WTC11 (cell line): ENCODE measurements around the gene LIFR. TPM values are rescaled to one million over a fixed set of nuclear protein-coding genes. Genes with fewer than 3 reads are reported as not detected.

Experiments used
- ATAC-seq: fragments of 200-7000 bp; cut with Tn5 transposase; 2 replicates; pipeline ENCODE4 v1.10.0; 2021; ENCODE audit warnings: mild to moderate bottlenecking, moderate library complexity
- CTCF ChIA-PET: fragments of 300-600 bp; sonication (Branson Sonifier 250); formaldehyde crosslinking; loops from one replicate; lab custom pipeline; 2021; ENCODE audit warnings: antibody characterized with exemption; lab: Charles Lee
- POLR2A ChIA-PET: fragments of 350-600 bp; sonication (Branson Sonifier 250); formaldehyde crosslinking; loops from one replicate; lab custom pipeline; 2021; ENCODE audit warnings: antibody characterized with exemption; lab: Charles Lee
- DNase-seq: peaks from one replicate; pipeline ENCODE4 v3.0.0; 2021; ENCODE audit warnings: low spot score
- H3K27ac Mint-ChIP-seq: 2 replicates; pipeline ENCODE4 v1.8.0; 2021; ENCODE audit warnings: mixed read lengths
- H3K27me3 Mint-ChIP-seq: 2 replicates; pipeline ENCODE4 v1.8.0; 2021; ENCODE audit warnings: low read depth, mild to moderate bottlenecking, moderate library complexity, mixed read lengths
- H3K36me3 Mint-ChIP-seq: 2 replicates; pipeline ENCODE4 v1.8.0; 2021; ENCODE audit warnings: mixed read lengths
- H3K4me1 Mint-ChIP-seq: 2 replicates; pipeline ENCODE4 v1.8.0; 2022; ENCODE audit warnings: mixed read lengths
- H3K4me3 Mint-ChIP-seq: 2 replicates; pipeline ENCODE4 v1.8.0; 2021; ENCODE audit warnings: mild to moderate bottlenecking, moderate library complexity, mixed read lengths
- H3K9me3 Mint-ChIP-seq: 2 replicates; pipeline ENCODE4 v1.8.0; 2021; ENCODE audit warnings: mixed read lengths
- AR ChIP-seq: fragments of 250-450 bp; sonication (Bioruptor Pico); IDR thresholded peaks from 2 replicates; pipeline ENCODE4 v1.9.0; 2021; ENCODE audit warnings: mild to moderate bottlenecking
- CREB1 ChIP-seq: sonication (generic); formaldehyde crosslinking; IDR thresholded peaks from 2 replicates; pipeline ENCODE4 v1.8.0; 2023; ENCODE audit warnings: mild to moderate bottlenecking, missing genetic modification reagents
- ETV6 ChIP-seq: sonication (generic); formaldehyde crosslinking; IDR thresholded peaks from 2 replicates; pipeline ENCODE4 v1.8.1; 2022; ENCODE audit warnings: mild to moderate bottlenecking, missing genetic modification reagents
- FOXP1 ChIP-seq: sonication (generic); formaldehyde crosslinking; IDR thresholded peaks from 2 replicates; pipeline ENCODE4 v1.8.0; 2022; ENCODE audit warnings: missing genetic modification reagents, mild to moderate bottlenecking, moderate library complexity, borderline replicate concordance
- GABPB1 ChIP-seq: sonication (generic); formaldehyde crosslinking; IDR thresholded peaks from 2 replicates; pipeline ENCODE4 v1.8.1; 2023; ENCODE audit warnings: mild to moderate bottlenecking, missing genetic modification reagents
- MAX ChIP-seq: sonication (generic); formaldehyde crosslinking; IDR thresholded peaks from 2 replicates; pipeline ENCODE4 v1.8.0; 2022; ENCODE audit warnings: mild to moderate bottlenecking, missing genetic modification reagents
- MXD4 ChIP-seq: fragments of 250-450 bp; sonication (Bioruptor Pico); IDR thresholded peaks from 2 replicates; pipeline ENCODE4 v1.8.0; 2021; ENCODE audit warnings: mild to moderate bottlenecking, moderate library complexity, borderline replicate concordance
- MYBL2 ChIP-seq: sonication (generic); formaldehyde crosslinking; IDR thresholded peaks from 2 replicates; pipeline ENCODE4 v1.8.1; 2023; ENCODE audit warnings: mild to moderate bottlenecking, moderate library complexity, missing genetic modification reagents
- RELA ChIP-seq: sonication (generic); formaldehyde crosslinking; IDR thresholded peaks from 2 replicates; pipeline ENCODE4 v1.8.1; 2022; ENCODE audit warnings: missing genetic modification reagents, mild to moderate bottlenecking, borderline replicate concordance
- RORB ChIP-seq: fragments of 250-450 bp; sonication (Bioruptor Pico); IDR thresholded peaks from 2 replicates; pipeline ENCODE4 v1.9.0; 2021; ENCODE audit warnings: mild to moderate bottlenecking
- ZNF121 ChIP-seq: sonication (generic); formaldehyde crosslinking; IDR thresholded peaks from 2 replicates; pipeline ENCODE4 v1.8.0; 2023; ENCODE audit warnings: missing genetic modification reagents
- ZNF138 ChIP-seq: sonication (generic); formaldehyde crosslinking; conservative IDR thresholded peaks from 2 replicates; pipeline ENCODE4 v1.8.1; 2022; ENCODE audit warnings: mild to moderate bottlenecking, moderate library complexity, missing genetic modification reagents
- ZNF232 ChIP-seq: sonication (generic); formaldehyde crosslinking; IDR thresholded peaks from 2 replicates; pipeline ENCODE4 v1.8.0; 2022; ENCODE audit warnings: mild to moderate bottlenecking, missing genetic modification reagents
- total RNA-seq: library from RNA; stranded (reverse); gene quantifications from 3 replicates; pipeline ENCODE4 v1.2.3, GENCODE V29; 2021
- TF ChIP-seq, protein P1 (sequence below): sonication (generic); formaldehyde crosslinking; IDR thresholded peaks from 2 replicates; pipeline ENCODE4 v1.8.1; 2022; ENCODE audit warnings: mild to moderate bottlenecking, moderate library complexity, missing genetic modification reagents
- TF ChIP-seq, protein P2 (sequence below): sonication (generic); formaldehyde crosslinking; conservative IDR thresholded peaks from 2 replicates; pipeline ENCODE4 v1.8.1; 2022; ENCODE audit warnings: mild to moderate bottlenecking, missing genetic modification reagents
- TF ChIP-seq, protein P3 (sequence below): sonication (generic); formaldehyde crosslinking; conservative IDR thresholded peaks from 2 replicates; pipeline ENCODE4 v1.8.1; 2023; ENCODE audit warnings: mild to moderate bottlenecking, low read depth, missing genetic modification reagents, moderate library complexity
- TF ChIP-seq, protein P4 (sequence below): fragments of 250-450 bp; sonication (Bioruptor Pico); IDR thresholded peaks from 2 replicates; pipeline ENCODE4 v1.9.0; 2021; ENCODE audit warnings: mild to moderate bottlenecking

The LIFR gene
- total RNA-seq, 1 experiment from 2014 or later, result 14.4 TPM

- no peak for TF ChIP-seq MYBL2 (CRISPR knock-in tag)
- no peak for TF ChIP-seq CREB1 (CRISPR knock-in tag)
- TF ChIP-seq ZNF232, result no peak
- no peak for TF ChIP-seq MAX (CRISPR knock-in tag)
- TF ChIP-seq, protein P1, sequence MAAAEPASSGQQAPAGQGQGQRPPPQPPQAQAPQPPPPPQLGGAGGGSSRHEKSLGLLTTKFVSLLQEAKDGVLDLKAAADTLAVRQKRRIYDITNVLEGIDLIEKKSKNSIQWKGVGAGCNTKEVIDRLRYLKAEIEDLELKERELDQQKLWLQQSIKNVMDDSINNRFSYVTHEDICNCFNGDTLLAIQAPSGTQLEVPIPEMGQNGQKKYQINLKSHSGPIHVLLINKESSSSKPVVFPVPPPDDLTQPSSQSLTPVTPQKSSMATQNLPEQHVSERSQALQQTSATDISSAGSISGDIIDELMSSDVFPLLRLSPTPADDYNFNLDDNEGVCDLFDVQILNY (CRISPR knock-in tag), result no peak
- TF ChIP-seq, protein P2, sequence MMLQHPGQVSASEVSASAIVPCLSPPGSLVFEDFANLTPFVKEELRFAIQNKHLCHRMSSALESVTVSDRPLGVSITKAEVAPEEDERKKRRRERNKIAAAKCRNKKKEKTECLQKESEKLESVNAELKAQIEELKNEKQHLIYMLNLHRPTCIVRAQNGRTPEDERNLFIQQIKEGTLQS (CRISPR knock-in tag), result no peak
- TF ChIP-seq, protein P3, sequence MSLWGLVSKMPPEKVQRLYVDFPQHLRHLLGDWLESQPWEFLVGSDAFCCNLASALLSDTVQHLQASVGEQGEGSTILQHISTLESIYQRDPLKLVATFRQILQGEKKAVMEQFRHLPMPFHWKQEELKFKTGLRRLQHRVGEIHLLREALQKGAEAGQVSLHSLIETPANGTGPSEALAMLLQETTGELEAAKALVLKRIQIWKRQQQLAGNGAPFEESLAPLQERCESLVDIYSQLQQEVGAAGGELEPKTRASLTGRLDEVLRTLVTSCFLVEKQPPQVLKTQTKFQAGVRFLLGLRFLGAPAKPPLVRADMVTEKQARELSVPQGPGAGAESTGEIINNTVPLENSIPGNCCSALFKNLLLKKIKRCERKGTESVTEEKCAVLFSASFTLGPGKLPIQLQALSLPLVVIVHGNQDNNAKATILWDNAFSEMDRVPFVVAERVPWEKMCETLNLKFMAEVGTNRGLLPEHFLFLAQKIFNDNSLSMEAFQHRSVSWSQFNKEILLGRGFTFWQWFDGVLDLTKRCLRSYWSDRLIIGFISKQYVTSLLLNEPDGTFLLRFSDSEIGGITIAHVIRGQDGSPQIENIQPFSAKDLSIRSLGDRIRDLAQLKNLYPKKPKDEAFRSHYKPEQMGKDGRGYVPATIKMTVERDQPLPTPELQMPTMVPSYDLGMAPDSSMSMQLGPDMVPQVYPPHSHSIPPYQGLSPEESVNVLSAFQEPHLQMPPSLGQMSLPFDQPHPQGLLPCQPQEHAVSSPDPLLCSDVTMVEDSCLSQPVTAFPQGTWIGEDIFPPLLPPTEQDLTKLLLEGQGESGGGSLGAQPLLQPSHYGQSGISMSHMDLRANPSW (CRISPR knock-in tag), result no peak
- no peak for TF ChIP-seq GABPB1 (CRISPR knock-in tag)
Observed at GRCh38 chr5:38453506-38453905, 102.9 kb downstream of the LIFR start (continued).

- TF ChIP-seq ETV6 (CRISPR knock-in tag) (no peak), ZNF121 (CRISPR knock-in tag) (no peak)
- TF ChIP-seq, protein P1 (CRISPR knock-in tag), result no peak
- Mint-ChIP-seq H3K27ac (no peak overlapping the region), H3K4me3 (no peak overlapping the region), H3K9me3 (no peaks in the 10 kb centered on the region), H3K36me3 (no peaks in the 10 kb centered on the region), H3K4me1 (no peaks in the 10 kb centered on the region), H3K27me3 (no peaks in the 10 kb centered on the region)
- ATAC-seq (no peak), DNase-seq (no peak)
- CTCF ChIA-PET, result interaction anchor here (5.5 kb wide), 1 partner anchor 11 kb away, joined by 32 read pairs; no protein-coding TSS in a partner anchor
- POLR2A ChIA-PET, result no interaction called here
Observed at GRCh38 chr5:38452201-38452600, 104.2 kb downstream of the LIFR start.

GRCh38 chr5:38451074-38451725 lies 105.2 kb downstream of the LIFR start:
- H3K9me3 Mint-ChIP-seq, result no peaks in the 10 kb centered on the region
- H3K36me3 Mint-ChIP-seq, result no peaks in the 10 kb centered on the region
- no peaks in the 10 kb centered on the region for H3K27me3 Mint-ChIP-seq
- no peak overlapping the region for H3K4me3 Mint-ChIP-seq
- DNase-seq (no peak), ATAC-seq (no peak)
- no peak overlapping the region for H3K27ac Mint-ChIP-seq
- CTCF ChIA-PET, result interaction anchor here (0.6 to 5.5 kb wide), 3 partner anchors 10 to 906 kb away, joined by 4 to 32 read pairs (median 7); no protein-coding TSS in a partner anchor
- H3K4me1 Mint-ChIP-seq, result no peaks in the 10 kb centered on the region
- POLR2A ChIA-PET, result interaction anchor here (0.7 kb wide), 1 partner anchor 205 kb away, joined by 5 read pairs; no protein-coding TSS in a partner anchor
- TF ChIP-seq, protein P4, sequence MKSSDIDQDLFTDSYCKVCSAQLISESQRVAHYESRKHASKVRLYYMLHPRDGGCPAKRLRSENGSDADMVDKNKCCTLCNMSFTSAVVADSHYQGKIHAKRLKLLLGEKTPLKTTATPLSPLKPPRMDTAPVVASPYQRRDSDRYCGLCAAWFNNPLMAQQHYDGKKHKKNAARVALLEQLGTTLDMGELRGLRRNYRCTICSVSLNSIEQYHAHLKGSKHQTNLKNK, result no peak
- TF ChIP-seq RELA, result no peak
- no peak for TF ChIP-seq ZNF138 (CRISPR knock-in tag)
- TF ChIP-seq RORB (CRISPR knock-in tag), result no peak
- no peak for TF ChIP-seq AR (CRISPR knock-in tag)
- TF ChIP-seq ZNF121 (CRISPR knock-in tag), result no peak
- TF ChIP-seq MYBL2 (CRISPR knock-in tag), result no peak
- TF ChIP-seq FOXP1 (CRISPR knock-in tag), result no peak
- TF ChIP-seq, protein P1 (CRISPR knock-in tag), result no peak
- no peak for TF ChIP-seq MXD4 (CRISPR knock-in tag)
